LNCaP clone FGC (cell line): Measurements from ENCODE around the gene ZCCHC24.

Experiments
- DNase-seq: peaks from one replicate; pipeline ENCODE4 v3.0.0-alpha.2; 2011; ENCODE audit warnings: low read depth
- H3K4me3 ChIP-seq: 2 replicates; pipeline ENCODE4 v1.5.1; 2011; ENCODE audit warnings: mild to moderate bottlenecking, low read depth, low read length, control low read depth
- CTCF ChIP-seq: IDR thresholded peaks from 2 replicates; pipeline ENCODE4 v1.5.1; 2012; ENCODE audit warnings: mild to moderate bottlenecking; ENCODE audit not compliant: control insufficient read depth, insufficient read depth; ENCODE audit errors: extremely low read depth

Gene ZCCHC24

GRCh38 chr10:79431891-79432831 lies 13.3 kb downstream of the ZCCHC24 start:
- no peak overlapping the region for H3K4me3 ChIP-seq
- no peak for DNase-seq
- no peak for TF ChIP-seq CTCF

- no peak for DNase-seq
- no peak for TF ChIP-seq CTCF
- no peak overlapping the region for H3K4me3 ChIP-seq
Measured at GRCh38 chr10:79431428-79431827, 14.0 kb downstream of the ZCCHC24 start.

GRCh38 chr10:79430936-79431335 lies 14.5 kb downstream of the ZCCHC24 start:
- no peak for DNase-seq
- no peak for TF ChIP-seq CTCF
- no peak overlapping the region for H3K4me3 ChIP-seq

GRCh38 chr10:79430325-79430905 lies 15.0 kb downstream of the ZCCHC24 start:
- DNase-seq, result no peak
- no peak overlapping the region for H3K4me3 ChIP-seq
- no peak for TF ChIP-seq CTCF

- TF ChIP-seq CTCF, result no peak
- H3K4me3 ChIP-seq, result no peak overlapping the region
- no peak for DNase-seq
Measured at GRCh38 chr10:79429751-79430150, 15.7 kb downstream of the ZCCHC24 start.

- DNase-seq, result no peak
- H3K4me3 ChIP-seq, result no peak overlapping the region
- TF ChIP-seq CTCF, result no peak
Measured at GRCh38 chr10:79427965-79428364, 17.5 kb downstream of the ZCCHC24 start.
